Activated T-cell treated with anti-CD3 and anti-CD28 coated beads, Interleukin-2, amount 50 U/mL, for 72 hours (primary cell): Measurements from ENCODE around the gene MCU. TPM values are rescaled to one million over a fixed set of nuclear protein-coding genes. Genes with fewer than 3 reads are reported as not detected.
"Not testable (repeated sequence)": the region's sequence is repeated elsewhere in the genome, so short reads cannot be mapped to it uniquely, and the experiment has no call there.

Experiments used
- ATAC-seq, 2 donors: fragments of 150-1000 bp; cut with Tn5 transposase; replicated peaks in 1 of 2; 2 replicates each; pipeline ENCODE4 v1.10.0; 2021; ENCODE audit warnings: moderate library complexity in 2 of 2, mild to moderate bottlenecking in 1 of 2
- DNase-seq, 2 donors: peaks; one replicate each; pipeline ENCODE4 v3.0.0; 2021 to 2022; ENCODE audit warnings: mixed read lengths in 1 of 2
- H3K27ac Mint-ChIP-seq: one replicate; pipeline ENCODE4 v1.8.0; 2022; ENCODE audit warnings: mild to moderate bottlenecking, moderate library complexity, mixed read lengths
- H3K27me3 Mint-ChIP-seq: one replicate; pipeline ENCODE4 v1.8.0; 2022; ENCODE audit warnings: low read depth, mixed read lengths
- H3K36me3 Mint-ChIP-seq, 2 donors: one replicate each; pipeline ENCODE4 v1.8.0; 2022; ENCODE audit warnings: mixed read lengths in 2 of 2, mild to moderate bottlenecking in 1 of 2; ENCODE audit not compliant: insufficient read depth in 2 of 2
- H3K4me1 Mint-ChIP-seq: one replicate; pipeline ENCODE4 v1.8.0; 2022; ENCODE audit warnings: low read depth, mixed read lengths
- H3K4me3 Mint-ChIP-seq, 2 donors: one replicate each; pipeline ENCODE4 v1.8.0; 2022; ENCODE audit warnings: mild to moderate bottlenecking in 2 of 2, mixed read lengths in 2 of 2, moderate library complexity in 2 of 2
- H3K9me3 Mint-ChIP-seq, 2 donors: one replicate each; pipeline ENCODE4 v1.8.0; 2022; ENCODE audit warnings: mixed read lengths in 2 of 2
- total RNA-seq, 2 donors: library from RNA; stranded (reverse); gene quantifications; one replicate each; pipeline ENCODE4 v1.2.3, GENCODE V29; 2022

Gene MCU
- total RNA-seq, result 10 to 100 TPM; 16.3 to 18.9 TPM

- Mint-ChIP-seq H3K27ac (peak within 1 kb of the TSS; percentile 0), H3K36me3 (no peaks in the 10 kb centered on the region), H3K4me3 (peak within 1 kb of the TSS; percentile 89 to 90), H3K4me1 (peaks cover 37% of the 10 kb centered on the region), H3K27me3 (no peaks in the 10 kb centered on the region), H3K9me3 (no peaks in the 10 kb centered on the region)
- DNase-seq, result peak; percentile 93
- ATAC-seq, result peak; percentile 98
Observed at GRCh38 chr10:72691863-72692743, at the start of gene MCU. MCU (plus strand) TSS chr10:72692143; CDS start chr10:72692152, 9 bp downstream.

DNA sequence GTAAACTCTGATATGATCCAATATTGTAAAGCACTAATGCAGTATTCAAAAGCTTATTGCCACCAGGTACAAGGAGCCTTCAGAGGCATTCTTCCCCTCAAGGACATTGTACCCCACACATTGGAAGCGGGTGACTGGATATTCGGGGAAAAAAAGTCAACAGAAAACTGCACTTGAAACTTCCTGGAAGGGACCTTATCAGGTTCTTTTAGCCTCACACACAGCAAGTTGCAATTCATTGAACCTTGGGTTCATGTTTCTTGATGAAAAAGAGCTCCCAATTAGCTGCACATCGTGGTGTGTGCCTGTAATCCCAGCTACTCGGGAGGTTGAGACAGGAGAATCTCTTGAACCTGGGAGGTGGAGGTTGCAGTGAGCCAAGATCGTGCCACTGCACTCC is 49.6 kb upstream of the MCU start:
- Mint-ChIP-seq H3K27me3 (no peaks in the 10 kb centered on the region), H3K36me3 (no peaks in the 10 kb centered on the region), H3K9me3 (no peaks in the 10 kb centered on the region), H3K4me1 (peaks cover 11% of the 10 kb centered on the region), H3K4me3 (no peak overlapping the region), H3K27ac (no peak overlapping the region)
- no peak for DNase-seq
- no peak for ATAC-seq

GRCh38 chr10:72645263-72645858 is 46.6 kb upstream of the MCU start:
- Mint-ChIP-seq H3K4me1 (no peaks in the 10 kb centered on the region), H3K36me3 (no peaks in the 10 kb centered on the region), H3K27me3 (no peaks in the 10 kb centered on the region), H3K4me3 (no peak overlapping the region), H3K9me3 (no peaks in the 10 kb centered on the region), H3K27ac (no peak overlapping the region)
- no peak for DNase-seq
- ATAC-seq, result no peak

- H3K4me3 Mint-ChIP-seq, DNase-seq, H3K9me3 Mint-ChIP-seq, H3K27ac Mint-ChIP-seq, H3K27me3 Mint-ChIP-seq, ATAC-seq, H3K4me1 Mint-ChIP-seq, H3K36me3 Mint-ChIP-seq: not testable (repeated sequence)
Observed at GRCh38 chr10:72646971-72647370, 45.0 kb upstream of the MCU start.

GRCh38 chr10:72648301-72648700 is 43.6 kb upstream of the MCU start:
- H3K4me1 Mint-ChIP-seq, result no peaks in the 10 kb centered on the region
- ATAC-seq (no peak), DNase-seq (no peak)
- H3K27me3 Mint-ChIP-seq, result no peaks in the 10 kb centered on the region
- no peak overlapping the region for H3K27ac Mint-ChIP-seq
- H3K9me3 Mint-ChIP-seq, result no peaks in the 10 kb centered on the region
- H3K4me3 Mint-ChIP-seq, result no peak overlapping the region
- no peaks in the 10 kb centered on the region for H3K36me3 Mint-ChIP-seq

- DNase-seq, result no peak
- H3K27me3 Mint-ChIP-seq, result peaks cover 9% of the 10 kb centered on the region
- no peaks in the 10 kb centered on the region for H3K9me3 Mint-ChIP-seq
- H3K36me3 Mint-ChIP-seq, result no peaks in the 10 kb centered on the region
- H3K4me3 Mint-ChIP-seq, result no peak overlapping the region
- no peaks in the 10 kb centered on the region for H3K4me1 Mint-ChIP-seq
- no peak for ATAC-seq
- no peak overlapping the region for H3K27ac Mint-ChIP-seq
Observed at GRCh38 chr10:72649291-72649690, 42.7 kb upstream of the MCU start.

- no peak for DNase-seq
- ATAC-seq, result no peak
- Mint-ChIP-seq H3K27ac (no peak overlapping the region), H3K36me3 (no peaks in the 10 kb centered on the region), H3K4me1 (no peaks in the 10 kb centered on the region), H3K9me3 (no peaks in the 10 kb centered on the region), H3K4me3 (no peak overlapping the region), H3K27me3 (peaks cover 9% of the 10 kb centered on the region)
Observed at GRCh38 chr10:72653383-72654096, 38.4 kb upstream of the MCU start.

GRCh38 chr10:72654720-72655119 is 37.2 kb upstream of the MCU start:
- Mint-ChIP-seq H3K9me3 (no peaks in the 10 kb centered on the region), H3K27me3 (peaks cover 9% of the 10 kb centered on the region), H3K36me3 (no peaks in the 10 kb centered on the region), H3K4me1 (no peaks in the 10 kb centered on the region), H3K4me3 (no peak overlapping the region), H3K27ac (no peak overlapping the region)
- no peak for ATAC-seq
- no peak for DNase-seq

GRCh38 chr10:72658696-72659400 is 33.1 kb upstream of the MCU start:
- no peaks in the 10 kb centered on the region for H3K36me3 Mint-ChIP-seq
- no peak for DNase-seq

GRCh38 chr10:72659694-72660093 is 32.2 kb upstream of the MCU start:
- Mint-ChIP-seq H3K27me3 (no peaks in the 10 kb centered on the region), H3K4me3 (no peak overlapping the region), H3K27ac (no peak overlapping the region), H3K9me3 (no peaks in the 10 kb centered on the region), H3K36me3 (no peaks in the 10 kb centered on the region), H3K4me1 (no peaks in the 10 kb centered on the region)
- DNase-seq, result no peak
- ATAC-seq, result no peak

More at GRCh38 chr10:72658696-72659400, 33.1 kb upstream of the MCU start:
- H3K27me3 Mint-ChIP-seq, result peaks cover 3% of the 10 kb centered on the region
- ATAC-seq, result no peak
- no peak overlapping the region for H3K27ac Mint-ChIP-seq
- H3K4me1 Mint-ChIP-seq, result no peaks in the 10 kb centered on the region
- H3K4me3 Mint-ChIP-seq, result no peak overlapping the region
- no peaks in the 10 kb centered on the region for H3K9me3 Mint-ChIP-seq

DNA sequence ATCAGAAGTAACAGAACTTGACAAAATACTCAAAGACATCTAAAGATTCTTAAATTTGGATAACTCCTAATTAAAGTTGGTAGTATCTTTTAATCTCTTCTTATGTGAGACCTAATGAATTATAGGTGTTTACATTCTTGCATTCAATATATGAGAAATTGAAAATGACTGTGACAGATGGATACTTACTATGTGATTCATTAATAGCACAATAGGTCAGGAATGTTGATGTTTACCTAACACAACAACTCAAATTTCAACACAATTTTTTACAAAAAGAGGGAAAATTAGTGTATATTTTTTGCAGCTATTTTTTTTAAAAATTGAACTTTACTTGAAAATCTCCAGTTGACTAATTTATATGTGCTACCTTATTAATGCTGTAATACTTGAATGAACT is 31.7 kb upstream of the MCU start:
- DNase-seq, result no peak
- no peak overlapping the region for H3K4me3 Mint-ChIP-seq
- H3K4me1 Mint-ChIP-seq, result no peaks in the 10 kb centered on the region
- no peak overlapping the region for H3K27ac Mint-ChIP-seq
- H3K9me3 Mint-ChIP-seq, result no peaks in the 10 kb centered on the region
- H3K36me3 Mint-ChIP-seq, result no peaks in the 10 kb centered on the region
- no peak for ATAC-seq
- H3K27me3 Mint-ChIP-seq, result no peaks in the 10 kb centered on the region

GRCh38 chr10:72661431-72661830 is 30.5 kb upstream of the MCU start:
- Mint-ChIP-seq H3K4me3 (no peak overlapping the region), H3K27me3 (no peaks in the 10 kb centered on the region), H3K36me3 (no peaks in the 10 kb centered on the region), H3K9me3 (no peaks in the 10 kb centered on the region), H3K27ac (no peak overlapping the region), H3K4me1 (no peaks in the 10 kb centered on the region)
- DNase-seq, result no peak
- ATAC-seq, result no peak

- no peak for DNase-seq
- Mint-ChIP-seq H3K9me3 (no peaks in the 10 kb centered on the region), H3K27me3 (peaks cover 6% of the 10 kb centered on the region), H3K4me1 (no peaks in the 10 kb centered on the region), H3K27ac (no peak overlapping the region), H3K36me3 (no peaks in the 10 kb centered on the region), H3K4me3 (no peak overlapping the region)
- no peak for ATAC-seq
Observed at GRCh38 chr10:72663971-72664370, 28.0 kb upstream of the MCU start.
